Osteoblast (primary cell): ENCODE measurements around the gene CHN2. TPM values are rescaled to one million over a fixed set of nuclear protein-coding genes. Genes with fewer than 3 reads are reported as not detected.

Experiments used
- DNase-seq: peaks from one replicate; pipeline ENCODE4 v3.0.0; 2011; ENCODE audit warnings: low spot score, mixed read lengths; ENCODE audit not compliant: insufficient read length; ENCODE audit errors: missing footprints
- H2AFZ ChIP-seq: 2 replicates; pipeline ENCODE4 v1.6.0; 2011; ENCODE audit warnings: mild to moderate bottlenecking, low read length
- H3K27ac ChIP-seq: 2 replicates; pipeline ENCODE4 v1.5.1; 2011; ENCODE audit warnings: mild to moderate bottlenecking, low read depth, low read length, moderate library complexity
- H3K27me3 ChIP-seq: 2 replicates; pipeline ENCODE4 v1.6.0; 2012; ENCODE audit warnings: mild to moderate bottlenecking, control low read depth, inconsistent platforms, low read length, moderate library complexity; ENCODE audit not compliant: insufficient read depth
- H3K36me3 ChIP-seq: 2 replicates; pipeline ENCODE4 v1.5.1; 2011; ENCODE audit warnings: mild to moderate bottlenecking, low read length, control low read depth, moderate library complexity; ENCODE audit not compliant: insufficient read depth
- H3K4me1 ChIP-seq: 2 replicates; pipeline ENCODE4 v1.5.1; 2011; ENCODE audit warnings: mild to moderate bottlenecking, low read length, control low read depth, moderate library complexity; ENCODE audit not compliant: insufficient read depth
- H3K4me2 ChIP-seq: 2 replicates; pipeline ENCODE4 v1.6.0; 2011; ENCODE audit warnings: mild to moderate bottlenecking, low read length; ENCODE audit not compliant: insufficient read depth
- H3K4me3 ChIP-seq: fragments of 200-600 bp; sonication (generic); 3 replicates; pipeline ENCODE4 v1.5.1; 2012; ENCODE audit warnings: mild to moderate bottlenecking, low read length, inconsistent platforms; ENCODE audit not compliant: insufficient read depth
- H3K79me2 ChIP-seq: 2 replicates; pipeline ENCODE4 v1.6.0; 2012; ENCODE audit warnings: mild to moderate bottlenecking, low read length, control low read depth, inconsistent platforms; ENCODE audit not compliant: insufficient read depth
- H3K9me3 ChIP-seq: 2 replicates; pipeline ENCODE4 v1.5.1; 2011; ENCODE audit warnings: low read depth, low read length, control low read depth
- H4K20me1 ChIP-seq: 2 replicates; pipeline ENCODE4 v1.6.0; 2012; ENCODE audit warnings: mild to moderate bottlenecking, low read length, control low read depth; ENCODE audit not compliant: insufficient read depth
- total RNA-seq: library from RNA; depleted of rRNA; stranded (reverse); fragments of >200 nt; gene quantifications from 2 replicates; pipeline ENCODE4 v1.2.3, GENCODE V29; 2012
- TF ChIP-seq, protein P1 (sequence below): IDR thresholded peaks from 2 replicates; pipeline ENCODE4 v1.5.1; 2011; ENCODE audit warnings: mild to moderate bottlenecking, low read depth, low read length, moderate library complexity; ENCODE audit errors: extremely low read depth

The CHN2 gene
- total RNA-seq, 1 donor = under 0.01 TPM

DNA sequence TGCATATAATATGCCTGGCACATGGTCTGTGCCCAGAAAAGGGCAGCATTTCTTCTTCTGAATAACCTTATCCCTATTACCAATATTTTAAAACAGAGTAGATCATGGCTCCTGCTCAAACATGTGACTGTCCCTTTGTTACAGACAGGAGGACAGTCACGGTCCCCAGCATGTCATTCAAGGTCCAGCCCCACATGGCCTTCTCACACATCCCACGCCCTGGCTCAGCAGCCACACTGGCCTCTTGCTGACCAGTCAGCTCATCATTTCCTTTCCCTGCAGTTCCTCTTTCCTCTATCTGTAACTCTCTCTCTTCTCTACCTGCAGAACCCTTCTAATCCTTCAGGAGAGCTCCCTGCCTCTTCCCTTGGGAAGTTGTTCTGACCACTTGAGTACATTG is 167.8 kb downstream of the CHN2 start:
- no peaks in the 10 kb centered on the region for H3K79me2 ChIP-seq
- no peak for DNase-seq
- H3K27me3 ChIP-seq = peaks cover 7% of the 10 kb centered on the region
- H3K27ac ChIP-seq = no peak overlapping the region
- no peaks in the 10 kb centered on the region for H3K9me3 ChIP-seq
- H3K4me1 ChIP-seq = no peaks in the 10 kb centered on the region
- H4K20me1 ChIP-seq = no peaks in the 10 kb centered on the region
- TF ChIP-seq, protein P1, sequence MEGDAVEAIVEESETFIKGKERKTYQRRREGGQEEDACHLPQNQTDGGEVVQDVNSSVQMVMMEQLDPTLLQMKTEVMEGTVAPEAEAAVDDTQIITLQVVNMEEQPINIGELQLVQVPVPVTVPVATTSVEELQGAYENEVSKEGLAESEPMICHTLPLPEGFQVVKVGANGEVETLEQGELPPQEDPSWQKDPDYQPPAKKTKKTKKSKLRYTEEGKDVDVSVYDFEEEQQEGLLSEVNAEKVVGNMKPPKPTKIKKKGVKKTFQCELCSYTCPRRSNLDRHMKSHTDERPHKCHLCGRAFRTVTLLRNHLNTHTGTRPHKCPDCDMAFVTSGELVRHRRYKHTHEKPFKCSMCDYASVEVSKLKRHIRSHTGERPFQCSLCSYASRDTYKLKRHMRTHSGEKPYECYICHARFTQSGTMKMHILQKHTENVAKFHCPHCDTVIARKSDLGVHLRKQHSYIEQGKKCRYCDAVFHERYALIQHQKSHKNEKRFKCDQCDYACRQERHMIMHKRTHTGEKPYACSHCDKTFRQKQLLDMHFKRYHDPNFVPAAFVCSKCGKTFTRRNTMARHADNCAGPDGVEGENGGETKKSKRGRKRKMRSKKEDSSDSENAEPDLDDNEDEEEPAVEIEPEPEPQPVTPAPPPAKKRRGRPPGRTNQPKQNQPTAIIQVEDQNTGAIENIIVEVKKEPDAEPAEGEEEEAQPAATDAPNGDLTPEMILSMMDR = no peak
- no peaks in the 10 kb centered on the region for H3K36me3 ChIP-seq
- no peak overlapping the region for H3K4me3 ChIP-seq
- H2AFZ ChIP-seq = no peak overlapping the region
- no peak overlapping the region for H3K4me2 ChIP-seq

DNA sequence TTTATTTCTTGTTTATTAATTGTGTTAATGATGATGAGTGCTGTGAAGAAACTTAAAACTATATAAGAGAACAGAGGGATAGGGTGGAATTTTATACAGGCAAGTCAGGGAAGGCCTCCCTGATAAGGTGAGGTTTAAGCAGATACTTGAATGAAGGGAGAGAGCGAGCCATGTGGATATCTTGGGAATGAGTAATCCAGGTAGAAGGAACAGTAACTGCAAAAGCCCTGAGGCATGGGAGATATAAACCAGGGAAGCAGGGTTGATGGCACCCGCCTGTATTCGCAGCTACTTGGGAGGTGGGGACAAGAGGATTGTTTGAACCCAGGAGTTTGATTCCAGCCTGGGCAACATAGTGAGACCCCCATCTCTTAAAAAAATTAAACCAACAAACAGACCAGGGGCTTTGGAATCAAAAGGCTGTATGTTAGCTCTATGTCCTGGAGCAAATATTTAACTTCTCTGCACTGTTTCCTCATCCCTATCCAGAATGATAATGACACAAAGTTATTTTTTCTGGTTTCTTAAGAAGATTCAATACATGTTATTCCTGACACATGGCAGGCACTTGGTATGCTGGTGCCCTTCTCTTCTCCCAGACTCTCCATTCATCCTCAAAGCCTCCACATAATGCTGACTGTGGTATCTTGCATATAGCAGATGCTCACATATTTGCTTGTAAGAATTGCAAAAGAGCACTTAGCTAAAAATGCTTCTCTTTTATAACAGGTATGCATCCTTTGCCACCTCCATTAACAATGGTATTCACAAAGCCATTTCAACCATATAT is 169.3 kb downstream of the CHN2 start:
- TF ChIP-seq, protein P1 = no peak
- H3K27me3 ChIP-seq = peaks cover 7% of the 10 kb centered on the region
- no peaks in the 10 kb centered on the region for H3K36me3 ChIP-seq
- no peak overlapping the region for H3K4me3 ChIP-seq
- H4K20me1 ChIP-seq = no peaks in the 10 kb centered on the region
- no peak overlapping the region for H2AFZ ChIP-seq
- DNase-seq = no peak
- H3K27ac ChIP-seq = no peak overlapping the region
- H3K9me3 ChIP-seq = no peaks in the 10 kb centered on the region
- no peaks in the 10 kb centered on the region for H3K79me2 ChIP-seq
- H3K4me1 ChIP-seq = no peaks in the 10 kb centered on the region
- no peak overlapping the region for H3K4me2 ChIP-seq

DNA sequence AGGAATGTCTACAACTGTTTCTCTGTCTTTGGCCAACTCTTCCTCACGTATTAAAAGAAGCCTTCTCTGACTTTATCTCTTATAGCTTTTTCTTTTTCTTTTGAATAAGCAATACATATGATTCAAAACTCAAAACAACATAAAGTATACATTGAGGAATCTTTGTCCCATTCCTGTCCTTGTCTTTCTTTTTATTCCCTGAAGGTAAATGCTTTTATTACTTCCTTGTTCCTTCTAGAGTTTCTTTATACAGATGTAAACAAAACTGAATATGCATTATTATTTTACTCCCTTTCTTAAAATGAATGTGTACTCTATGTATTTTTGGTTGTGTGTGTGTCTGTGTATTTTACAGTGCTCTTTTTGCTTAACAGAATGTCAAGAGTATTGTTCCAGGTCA is 170.1 kb downstream of the CHN2 start:
- Histone ChIP-seq H3K79me2 (no peaks in the 10 kb centered on the region), H3K27ac (no peak overlapping the region)

DNA sequence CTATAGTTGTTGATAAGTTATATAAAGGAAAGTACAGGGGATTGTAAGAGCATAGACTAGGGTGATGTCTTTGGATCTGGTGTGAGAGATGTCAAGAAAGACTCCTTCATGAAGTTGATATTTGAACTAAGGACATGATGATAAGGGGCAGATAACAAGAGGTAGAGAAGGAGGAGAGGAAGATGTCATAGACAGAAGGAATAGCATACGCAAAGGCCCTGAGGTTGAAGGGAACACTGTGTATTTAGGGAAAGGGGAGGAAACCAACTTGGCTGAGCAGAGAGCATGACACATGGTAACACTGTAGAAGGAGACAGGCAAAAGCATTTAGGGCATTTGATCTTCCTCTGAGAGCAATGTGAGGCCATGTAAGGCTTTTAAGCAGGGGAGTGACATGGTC is 170.8 kb downstream of the CHN2 start:
- TF ChIP-seq, protein P1 = no peak
- no peak overlapping the region for H3K4me2 ChIP-seq
- no peaks in the 10 kb centered on the region for H3K36me3 ChIP-seq
- no peaks in the 10 kb centered on the region for H4K20me1 ChIP-seq
- no peak overlapping the region for H2AFZ ChIP-seq
- DNase-seq = no peak
- H3K4me1 ChIP-seq = no peaks in the 10 kb centered on the region
- peaks cover 7% of the 10 kb centered on the region for H3K27me3 ChIP-seq
- H3K27ac ChIP-seq = no peak overlapping the region
- no peaks in the 10 kb centered on the region for H3K79me2 ChIP-seq
- no peaks in the 10 kb centered on the region for H3K9me3 ChIP-seq
- H3K4me3 ChIP-seq = no peak overlapping the region

More for the DNA sequence above, 170.1 kb downstream of the CHN2 start:
- Histone ChIP-seq H4K20me1 (no peaks in the 10 kb centered on the region), H3K36me3 (no peaks in the 10 kb centered on the region), H3K4me1 (no peaks in the 10 kb centered on the region), H3K9me3 (no peaks in the 10 kb centered on the region), H3K4me3 (no peak overlapping the region), H3K4me2 (no peak overlapping the region), H3K27me3 (peaks cover 7% of the 10 kb centered on the region), H2AFZ (no peak overlapping the region)
- no peak for DNase-seq
- TF ChIP-seq, protein P1 = no peak
